A673 (cell line): ENCODE results near the gene KRT4. TPM values are rescaled to one million over a fixed set of nuclear protein-coding genes. Genes with fewer than 3 reads are reported as not detected.

ENCODE experiments used
- BruUV-seq: library from RNA; stranded (reverse); fragments of 400-500 nt; replicated peaks from 2 replicates; lab custom pipeline; 2021; lab: Mats Ljungman, UMichigan
- CTCF ChIA-PET: fragments of 300-600 bp; sonication (Branson Sonifier 250); formaldehyde crosslinking; loops from one replicate; lab custom pipeline; 2022; ENCODE audit warnings: antibody characterized with exemption; lab: Charles Lee
- POLR2A ChIA-PET: fragments of 300-600 bp; sonication (Branson Sonifier 250); formaldehyde crosslinking; loops from one replicate; lab custom pipeline; 2022; ENCODE audit warnings: antibody characterized with exemption; ENCODE audit not compliant: low non-redundant PET; lab: Charles Lee
- DNase-seq: peaks from one replicate; pipeline ENCODE4 v3.0.0-alpha.2; 2015; ENCODE audit warnings: low spot score
- H3K27ac ChIP-seq: fragments of 200-600 bp; sonication (generic); 2 replicates; pipeline ENCODE4 v1.5.1; 2016; ENCODE audit warnings: mixed run types, low read depth, mild to moderate bottlenecking, mixed read lengths, antibody characterized with exemption, low read length; ENCODE audit not compliant: poor library complexity, severe bottlenecking
- H3K27me3 ChIP-seq: fragments of 200-600 bp; sonication (generic); replicated peaks from 2 replicates; pipeline ENCODE4 v1.6.1; 2017; ENCODE audit warnings: mixed run types, low read depth, mild to moderate bottlenecking, mixed read lengths, antibody characterized with exemption, low read length; ENCODE audit not compliant: insufficient read depth, poor library complexity
- H3K36me3 ChIP-seq: fragments of 200-600 bp; sonication (generic); 2 replicates; pipeline ENCODE4 v1.6.1; 2016; ENCODE audit warnings: mixed run types, mild to moderate bottlenecking, mixed read lengths, antibody characterized with exemption, low read length; ENCODE audit not compliant: insufficient read depth, poor library complexity, severe bottlenecking
- H3K4me1 ChIP-seq: fragments of 200-600 bp; sonication (generic); 2 replicates; pipeline ENCODE4 v1.6.1; 2017; ENCODE audit warnings: mixed run types, mild to moderate bottlenecking, mixed read lengths, antibody characterized with exemption, low read length; ENCODE audit not compliant: insufficient read depth, poor library complexity, severe bottlenecking
- H3K4me3 ChIP-seq: fragments of 200-600 bp; sonication (generic); 2 replicates; pipeline ENCODE4 v1.5.1; 2016; ENCODE audit warnings: low read depth, mixed run types, mild to moderate bottlenecking, mixed read lengths, low read length; ENCODE audit not compliant: poor library complexity, severe bottlenecking
- H3K9me3 ChIP-seq: fragments of 200-600 bp; sonication (generic); 2 replicates; pipeline ENCODE4 v1.6.1; 2016; ENCODE audit warnings: mixed run types, low read depth, mild to moderate bottlenecking, mixed read lengths, antibody characterized with exemption, low read length; ENCODE audit not compliant: poor library complexity, severe bottlenecking
- EZH2 ChIP-seq: fragments of 200-600 bp; sonication (generic); IDR thresholded peaks from 2 replicates; pipeline ENCODE4 v1.6.1; 2017; ENCODE audit warnings: borderline replicate concordance, low read depth, mild to moderate bottlenecking, mixed read lengths, antibody characterized with exemption, low read length; ENCODE audit not compliant: poor library complexity, severe bottlenecking
- intact Hi-C: fragments of 100-400 bp; cut with micrococcal nuclease; formaldehyde crosslinking; loops from one replicate; pipeline ENCODE4 v1.10.0; 2022; ENCODE audit not compliant: unreplicated experiment
- total RNA-seq: library from RNA; stranded (reverse); gene quantifications from 2 replicates; pipeline ENCODE4 v1.2.3, GENCODE V29; 2021
- TF ChIP-seq, protein P1 (sequence below): fragments of 300-800, 200-600 bp; sonication (generic); conservative IDR thresholded peaks from 2 replicates; pipeline ENCODE4 v1.5.1; 2017; ENCODE audit warnings: low read depth, mild to moderate bottlenecking, antibody characterized with exemption, low read length, moderate library complexity, mixed read lengths

Gene KRT4
- total RNA-seq, 1 experiment from 2014 or later, result not detected

DNA sequence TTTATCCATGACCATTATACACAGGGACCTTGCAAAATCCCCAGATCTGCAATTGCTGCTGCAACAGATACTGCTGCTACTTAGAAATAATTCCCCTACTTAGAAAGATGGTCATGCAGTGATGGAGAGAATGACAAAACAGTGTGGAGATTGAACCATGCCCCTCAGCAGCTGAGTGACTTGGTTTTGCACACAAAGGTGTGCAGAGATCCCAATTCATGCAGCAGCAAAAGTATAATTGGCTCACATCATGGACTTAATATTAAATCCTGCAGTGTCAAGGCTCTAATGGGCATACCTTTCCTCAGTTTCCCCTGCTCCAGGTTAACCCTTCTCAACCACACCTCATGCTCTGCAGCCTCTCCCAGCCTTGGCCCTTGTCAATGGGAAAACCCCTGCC, 37.9 kb upstream of the KRT4 start:
- Histone ChIP-seq H3K4me3 (no peak overlapping the region), H3K9me3 (no peaks in the 10 kb centered on the region), H3K4me1 (no peaks in the 10 kb centered on the region), H3K27ac (no peak overlapping the region), H3K27me3 (no peaks in the 10 kb centered on the region), H3K36me3 (no peaks in the 10 kb centered on the region)
- POLR2A ChIA-PET, result no interaction called here
- CTCF ChIA-PET, result no interaction called here
- intact Hi-C loops, result no loop called here
- no peak for TF ChIP-seq EZH2
- TF ChIP-seq, protein P1, sequence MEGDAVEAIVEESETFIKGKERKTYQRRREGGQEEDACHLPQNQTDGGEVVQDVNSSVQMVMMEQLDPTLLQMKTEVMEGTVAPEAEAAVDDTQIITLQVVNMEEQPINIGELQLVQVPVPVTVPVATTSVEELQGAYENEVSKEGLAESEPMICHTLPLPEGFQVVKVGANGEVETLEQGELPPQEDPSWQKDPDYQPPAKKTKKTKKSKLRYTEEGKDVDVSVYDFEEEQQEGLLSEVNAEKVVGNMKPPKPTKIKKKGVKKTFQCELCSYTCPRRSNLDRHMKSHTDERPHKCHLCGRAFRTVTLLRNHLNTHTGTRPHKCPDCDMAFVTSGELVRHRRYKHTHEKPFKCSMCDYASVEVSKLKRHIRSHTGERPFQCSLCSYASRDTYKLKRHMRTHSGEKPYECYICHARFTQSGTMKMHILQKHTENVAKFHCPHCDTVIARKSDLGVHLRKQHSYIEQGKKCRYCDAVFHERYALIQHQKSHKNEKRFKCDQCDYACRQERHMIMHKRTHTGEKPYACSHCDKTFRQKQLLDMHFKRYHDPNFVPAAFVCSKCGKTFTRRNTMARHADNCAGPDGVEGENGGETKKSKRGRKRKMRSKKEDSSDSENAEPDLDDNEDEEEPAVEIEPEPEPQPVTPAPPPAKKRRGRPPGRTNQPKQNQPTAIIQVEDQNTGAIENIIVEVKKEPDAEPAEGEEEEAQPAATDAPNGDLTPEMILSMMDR, result no peak
- BruUV-seq, result no TSS peak
- no peak for DNase-seq

GRCh38 chr12:52850681-52851080, 36.8 kb upstream of the KRT4 start:
- ChIA-PET CTCF (no interaction called here), POLR2A (no interaction called here)
- Histone ChIP-seq H3K36me3 (no peaks in the 10 kb centered on the region), H3K4me1 (no peaks in the 10 kb centered on the region), H3K9me3 (no peaks in the 10 kb centered on the region), H3K27me3 (no peaks in the 10 kb centered on the region), H3K27ac (no peak overlapping the region), H3K4me3 (no peak overlapping the region)
- DNase-seq, result no peak
- no peak for TF ChIP-seq EZH2
- TF ChIP-seq, protein P1, result no peak
- intact Hi-C loops, result no loop called here
- no TSS peak for BruUV-seq

- DNase-seq, result no peak
- Histone ChIP-seq H3K4me3 (no peak overlapping the region), H3K4me1 (no peaks in the 10 kb centered on the region), H3K9me3 (no peaks in the 10 kb centered on the region), H3K27ac (no peak overlapping the region), H3K36me3 (no peaks in the 10 kb centered on the region), H3K27me3 (no peaks in the 10 kb centered on the region)
- no peak for TF ChIP-seq EZH2
- TF ChIP-seq, protein P1, result no peak
- CTCF ChIA-PET, result no interaction called here
- POLR2A ChIA-PET, result no interaction called here
- intact Hi-C loops, result no loop called here
- no TSS peak for BruUV-seq
Measured at GRCh38 chr12:52849511-52849910, 35.6 kb upstream of the KRT4 start.
